GM12891 (cell line): ENCODE results near the gene ATP6V1G1.

Experiments
- POLR2A ChIP-seq: IDR thresholded peaks from 2 replicates; pipeline ENCODE4 v1.6.1; 2011; ENCODE audit warnings: low read depth, low read length, control low read depth
- POLR2AphosphoS5 ChIP-seq: IDR thresholded peaks from 2 replicates; pipeline ENCODE4 v1.6.1; 2011; ENCODE audit warnings: low read depth, low read length, control low read depth
- POU2F2 ChIP-seq: IDR thresholded peaks from 2 replicates; pipeline ENCODE4 v1.6.1; 2011; ENCODE audit warnings: low read depth, mild to moderate bottlenecking, control low read depth, low read length, moderate library complexity
- SPI1 ChIP-seq: IDR thresholded peaks from 2 replicates; pipeline ENCODE4 v1.6.1; 2011; ENCODE audit warnings: low read depth, low read length, control low read depth
- TAF1 ChIP-seq: IDR thresholded peaks from 2 replicates; pipeline ENCODE4 v1.6.1; 2011; ENCODE audit warnings: low read depth, low read length, control low read depth

DNA sequence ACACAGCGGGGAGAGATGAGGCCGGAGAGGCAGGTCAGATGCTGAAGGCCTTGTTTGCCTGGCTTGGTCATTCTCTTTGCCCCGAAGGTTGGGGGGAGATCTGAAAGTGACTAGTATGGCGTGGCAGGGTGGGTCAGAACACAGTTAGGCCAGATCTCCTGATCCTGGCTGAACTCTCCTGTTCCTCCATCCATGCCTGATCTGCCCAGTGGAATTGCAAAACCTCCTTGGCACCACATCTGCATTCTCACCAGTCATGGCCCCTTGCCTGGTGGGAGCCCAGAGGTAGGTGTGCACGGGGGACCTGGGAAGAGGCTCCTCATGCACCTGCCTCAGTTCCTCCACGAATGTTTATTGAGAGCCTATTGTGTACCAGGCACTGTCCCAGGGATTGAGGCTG is 46.8 kb downstream of the ATP6V1G1 start:
- TF ChIP-seq POLR2A (no peak), POLR2AphosphoS5 (no peak), TAF1 (no peak), POU2F2 (no peak), SPI1 (no peak)
